ENCODE data around the gene ZSCAN20. TPM values are rescaled to one million over a fixed set of nuclear protein-coding genes. Genes with fewer than 3 reads are reported as not detected.

Gene ZSCAN20
- total RNA-seq = 5.9 and 10.5 TPM in 2 replicates

DNA sequence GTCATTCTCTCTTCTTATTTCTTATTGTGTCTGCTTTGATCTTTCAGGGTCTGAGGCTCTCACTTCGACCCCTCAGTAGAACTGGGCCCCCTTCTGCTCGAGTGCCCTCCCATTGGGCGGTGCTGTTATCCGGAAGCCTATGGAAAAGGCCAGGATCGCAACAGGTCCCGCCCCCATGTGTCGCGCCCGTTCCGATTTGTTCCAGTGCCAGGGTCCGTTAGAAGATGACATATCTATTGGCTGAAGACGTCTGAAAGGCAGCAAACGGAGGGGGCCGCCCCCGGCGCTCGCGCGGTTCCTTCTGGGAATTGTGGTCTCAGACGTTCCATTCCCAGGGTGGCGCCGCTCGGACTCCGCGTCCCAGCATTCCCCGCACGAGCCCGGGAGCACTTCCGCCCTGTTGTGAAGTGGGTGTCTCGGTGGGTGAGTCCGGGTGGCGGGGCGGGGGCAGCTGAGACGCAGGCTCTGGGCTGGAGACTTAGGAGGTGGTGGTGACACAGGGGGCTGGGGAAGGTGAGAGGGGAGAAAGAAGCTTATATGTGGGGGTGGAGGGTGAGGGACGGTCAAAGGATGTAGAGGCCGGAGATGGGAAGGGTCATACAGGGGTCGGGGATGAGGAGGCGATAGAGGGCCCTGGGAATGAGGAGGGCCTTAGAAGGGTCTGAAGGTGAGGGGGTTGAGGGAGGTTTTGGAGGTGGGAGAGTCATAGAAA is at the start of gene ZSCAN20:
Gene ZSCAN20, plus strand, starts transcription at position 377 of the 712 bp plus-strand sequence. CDS start 6,644 bp downstream, outside the sequence.
- peak; percentile 96 for DNase-seq (ENCODE audit: low read depth, low spot score)

DNA sequence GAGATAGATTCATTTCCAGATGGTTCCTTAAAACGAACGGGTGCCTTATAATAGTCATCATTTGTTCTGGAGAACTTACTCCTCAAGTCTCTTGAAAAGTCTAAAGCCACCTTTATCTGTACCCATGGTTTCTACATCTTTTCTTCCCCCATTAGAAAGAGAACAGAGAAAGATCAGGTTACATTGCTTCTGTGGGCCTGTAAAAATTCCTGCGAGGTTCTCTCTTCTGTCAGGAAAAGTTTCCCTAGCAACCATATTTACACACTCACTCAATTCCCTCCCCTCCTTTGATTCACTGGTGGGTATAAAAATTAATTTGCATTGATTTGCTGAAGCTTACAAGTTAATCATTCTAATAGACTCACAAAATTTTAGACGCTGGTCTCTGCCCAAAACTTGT is 48.2 kb upstream of the ZSCAN20 start:
- DNase-seq (ENCODE audit: low read depth, low spot score) = no peak

DNA sequence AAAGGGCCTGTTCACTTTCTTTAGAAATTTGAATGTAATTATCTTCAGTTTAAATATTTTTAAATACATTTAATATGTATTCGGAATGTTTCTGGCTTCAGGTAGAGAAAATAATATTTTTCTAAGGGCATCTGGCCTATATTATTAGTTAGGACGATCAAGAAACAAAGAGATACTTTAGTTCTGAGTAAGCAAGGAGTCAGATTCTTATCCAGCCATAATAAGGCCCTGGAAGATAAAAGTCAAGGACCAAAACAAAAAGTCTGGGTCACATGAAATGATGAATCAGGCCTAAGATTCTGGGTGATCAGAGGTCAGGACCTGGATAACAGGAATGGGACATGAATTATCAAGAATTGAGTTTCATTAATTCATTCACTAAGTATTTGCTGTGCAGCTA is 47.8 kb upstream of the ZSCAN20 start:
- DNase-seq (ENCODE audit: low read depth, low spot score) = no peak

DNA sequence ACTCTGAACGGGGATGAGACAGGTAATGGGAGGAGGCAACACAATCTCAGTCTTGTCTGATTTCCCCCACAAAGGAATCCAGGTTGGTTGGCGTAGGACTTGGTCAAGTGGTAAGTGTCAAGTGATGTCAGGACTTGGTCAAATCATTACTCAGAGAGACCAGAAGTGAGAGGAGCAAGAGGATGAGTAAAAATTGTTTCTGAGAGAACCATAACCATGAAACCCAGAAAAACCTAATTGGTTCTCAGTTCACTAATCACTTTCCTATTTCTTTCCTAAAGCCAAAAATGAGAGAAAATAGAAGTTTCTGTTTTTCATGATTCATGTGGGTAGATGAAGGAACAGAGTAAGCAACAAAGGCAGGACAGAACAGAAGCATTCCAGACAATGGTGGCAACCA is 46.5 kb upstream of the ZSCAN20 start:
- no peak for DNase-seq (ENCODE audit: low read depth, low spot score)

DNA sequence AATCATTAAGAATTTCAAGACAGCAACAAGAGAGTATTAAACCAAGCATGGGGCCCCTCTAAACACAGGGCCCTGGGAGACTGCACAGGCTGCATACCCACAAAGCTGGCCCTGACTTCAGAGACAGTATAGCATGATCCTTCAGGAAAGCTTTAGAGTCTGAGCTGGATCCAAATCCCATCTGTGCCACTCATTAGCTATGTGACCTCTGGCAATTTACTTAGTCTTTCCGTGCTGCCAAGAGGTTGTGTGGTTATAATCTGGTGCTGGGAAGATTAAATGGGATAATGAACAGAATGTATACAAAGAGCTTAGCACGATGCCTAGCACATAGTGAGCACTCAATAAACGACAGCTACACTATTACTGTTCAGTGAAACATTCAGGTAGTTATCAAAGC is 45.5 kb upstream of the ZSCAN20 start:
- DNase-seq (ENCODE audit: low read depth, low spot score) = no peak

DNA sequence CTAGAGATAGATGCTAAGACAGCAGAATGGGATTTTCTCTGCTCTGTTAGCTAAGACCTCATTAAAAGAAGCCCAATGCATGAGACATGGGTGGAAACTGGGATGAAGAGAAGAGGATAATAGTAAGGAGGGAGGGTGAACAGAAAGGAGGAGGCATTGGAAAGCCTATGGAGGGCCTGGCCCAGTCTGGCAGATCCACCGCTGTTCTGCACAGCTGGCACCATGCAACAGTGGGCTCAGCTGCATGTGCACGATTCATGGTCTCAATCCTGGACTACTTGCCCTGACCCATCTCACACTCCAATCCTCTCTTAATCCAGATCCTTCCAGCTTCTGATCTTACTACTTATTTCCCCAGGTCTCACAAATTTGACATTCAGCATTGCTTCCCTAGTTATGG is 43.8 kb upstream of the ZSCAN20 start:
- DNase-seq (ENCODE audit: low read depth, low spot score) = no peak

DNA sequence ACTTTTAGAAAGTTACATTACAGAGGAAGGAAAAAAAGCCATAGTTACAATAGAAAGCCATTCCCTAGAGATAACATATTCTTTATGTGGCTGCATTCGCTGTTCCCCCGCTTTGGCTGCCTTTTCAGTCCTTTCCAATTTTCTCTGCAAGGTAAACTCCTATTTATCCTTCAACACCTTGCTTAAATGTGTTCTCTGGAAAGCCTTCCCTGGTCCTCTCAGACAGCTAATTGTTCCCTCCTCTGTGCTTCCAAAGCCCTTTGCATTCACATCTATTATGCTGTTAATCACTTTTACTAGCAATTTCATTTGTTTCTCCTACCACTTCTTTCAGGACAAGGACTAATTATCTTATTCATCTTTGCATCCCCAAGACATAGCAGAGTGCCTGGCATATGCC is 43.1 kb upstream of the ZSCAN20 start:
- DNase-seq (ENCODE audit: low read depth, low spot score) = no peak

DNA sequence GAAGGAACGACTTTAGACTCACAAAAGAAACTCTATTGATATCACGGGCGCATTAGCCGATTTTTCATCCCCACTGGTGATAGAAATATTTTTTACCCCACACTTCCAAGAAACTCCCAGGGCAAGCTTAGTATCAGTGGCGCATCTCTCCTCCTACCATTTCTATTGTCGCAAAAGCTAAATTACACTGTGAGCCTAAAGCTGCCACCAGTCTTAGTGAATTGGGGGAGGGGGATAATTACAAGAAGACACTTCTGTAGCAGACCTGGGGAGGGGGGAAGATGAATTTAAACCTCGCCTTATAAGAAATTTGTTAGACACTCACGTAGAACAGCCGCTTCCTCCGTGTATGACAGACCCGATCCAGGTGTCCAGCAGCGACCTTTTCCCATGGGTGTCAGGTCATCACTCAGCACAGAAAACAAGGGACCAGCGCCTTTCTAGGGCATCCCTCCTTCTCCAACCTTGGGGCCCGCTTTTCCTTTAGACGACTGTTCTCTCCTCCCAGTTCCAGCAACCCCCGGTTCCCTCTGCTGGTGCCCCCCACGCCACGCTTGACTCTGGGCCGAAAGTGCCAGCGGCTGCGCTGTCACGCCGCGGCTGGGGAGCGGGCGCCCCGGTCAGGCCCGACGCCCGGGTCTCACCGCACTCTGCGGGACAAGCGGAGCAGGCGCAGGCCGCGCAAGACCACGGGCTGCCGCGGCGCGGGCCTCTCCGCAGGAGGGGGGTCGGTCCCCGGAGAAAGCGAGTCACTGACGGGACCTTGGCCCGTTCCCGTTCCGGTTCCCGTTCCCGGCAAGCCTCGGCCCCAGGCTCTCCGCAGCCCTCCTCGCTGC is 42.4 kb upstream of the ZSCAN20 start:
- no peak for DNase-seq (ENCODE audit: low read depth, low spot score)

DNA sequence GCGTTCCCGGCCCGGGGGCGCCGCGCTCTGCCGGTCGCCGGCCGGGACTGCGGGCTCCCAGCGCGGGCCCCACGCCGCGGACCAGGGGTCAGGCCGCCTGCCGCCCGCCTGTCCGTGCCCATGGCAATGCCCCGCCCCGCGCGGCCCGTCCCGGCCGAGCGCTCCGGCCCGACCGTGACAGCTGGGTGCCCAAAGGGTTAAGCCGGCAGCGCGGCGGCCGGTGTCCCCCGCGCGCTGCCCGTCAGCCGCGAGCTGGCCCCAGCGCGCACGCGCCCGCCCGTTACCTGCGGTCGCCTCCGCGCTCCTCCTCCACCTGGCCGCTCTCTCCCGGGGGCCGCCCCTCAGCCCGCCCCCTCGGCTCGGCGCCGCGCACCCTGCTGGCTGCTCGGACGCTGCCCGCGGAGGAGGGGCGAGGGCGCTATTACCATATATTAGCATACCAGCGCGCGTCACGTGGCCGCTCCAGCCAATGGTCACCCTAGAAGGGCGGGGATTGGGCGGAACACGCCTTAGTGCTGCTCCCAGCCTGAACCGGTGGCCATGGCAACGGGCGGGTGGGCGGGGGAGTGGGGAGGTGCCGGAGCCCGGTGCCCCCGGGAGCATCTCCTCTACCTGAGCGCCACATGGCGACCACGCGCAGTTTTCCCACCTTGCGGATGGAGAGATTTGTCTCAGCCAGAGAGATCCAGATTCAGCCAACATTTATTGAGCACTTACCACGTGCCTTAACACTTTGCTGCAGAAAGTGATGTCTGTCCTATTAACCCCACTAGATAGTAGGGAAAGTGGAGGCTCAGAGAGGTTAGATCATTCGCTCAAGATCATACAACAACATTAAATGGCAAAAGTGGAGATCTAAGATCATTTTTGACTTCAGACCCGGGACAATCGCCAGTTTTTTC is 41.5 kb upstream of the ZSCAN20 start, which contains the start of gene PHC2:
Gene PHC2, minus strand, starts transcription at position 404 of the 902 bp plus-strand sequence. CDS start 55,556 bp downstream, outside the sequence.
- DNase-seq (ENCODE audit: low read depth, low spot score) = peak; percentile 82

DNA sequence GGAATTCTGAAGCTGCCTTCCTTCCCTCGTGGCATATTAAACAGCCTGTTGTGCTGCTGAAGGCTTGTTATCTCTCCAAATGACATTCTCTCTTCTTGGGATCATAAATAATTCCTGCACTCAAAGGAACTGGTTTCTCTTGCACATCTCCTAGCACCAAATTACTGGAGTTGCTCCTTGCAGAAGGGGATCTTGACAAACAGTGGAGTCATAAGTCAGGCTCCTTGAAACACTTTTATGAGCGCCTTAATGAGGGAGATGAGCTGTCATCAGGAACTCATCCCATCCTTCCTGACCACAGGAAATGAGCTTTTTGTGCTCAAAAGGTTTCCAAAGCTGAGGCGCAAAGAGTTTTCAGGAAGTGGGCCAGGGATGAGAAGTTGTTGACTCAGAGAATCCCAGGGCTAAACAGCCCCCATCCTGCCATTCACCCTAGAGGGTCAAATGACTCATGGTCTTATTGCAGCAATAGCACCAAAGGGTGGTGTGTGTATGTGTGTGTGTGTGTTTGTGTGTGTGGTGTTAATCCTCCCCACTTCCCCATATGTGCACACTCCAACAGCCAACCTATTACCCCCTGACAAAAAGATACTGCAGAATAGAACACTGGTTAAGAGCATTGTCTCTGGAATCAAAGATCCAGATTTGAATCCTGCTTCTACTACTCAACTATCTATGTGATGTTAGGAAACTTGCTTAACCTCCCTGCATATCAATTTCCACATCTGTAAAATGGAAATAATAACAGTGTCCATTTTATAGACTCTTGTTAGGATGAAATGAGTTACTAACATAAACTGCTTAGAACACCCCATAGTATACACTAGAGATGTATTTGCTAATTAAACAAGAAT is 38.7 kb upstream of the ZSCAN20 start:
- peak; percentile 73 for DNase-seq (ENCODE audit: low read depth, low spot score)

DNA sequence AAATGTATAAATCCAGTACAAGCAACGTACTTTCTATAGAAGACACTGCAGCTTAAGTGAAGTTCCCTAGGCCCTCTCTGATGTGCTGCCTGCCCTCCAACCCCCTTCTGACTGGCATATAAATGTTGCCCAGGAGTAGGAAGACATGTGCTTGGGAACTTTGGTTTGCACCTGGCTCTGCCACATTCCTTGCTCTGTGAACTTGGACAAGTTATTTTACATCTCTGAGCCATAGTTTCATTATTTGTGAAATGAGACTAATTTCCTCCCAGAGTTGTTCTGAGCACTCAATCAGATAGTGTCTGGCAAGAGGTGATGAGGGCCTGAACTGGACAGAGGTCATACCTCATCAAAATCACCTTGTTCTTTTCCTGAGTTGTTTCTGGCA is 38.1 kb upstream of the ZSCAN20 start:
- DNase-seq (ENCODE audit: low read depth, low spot score) = no peak

DNA sequence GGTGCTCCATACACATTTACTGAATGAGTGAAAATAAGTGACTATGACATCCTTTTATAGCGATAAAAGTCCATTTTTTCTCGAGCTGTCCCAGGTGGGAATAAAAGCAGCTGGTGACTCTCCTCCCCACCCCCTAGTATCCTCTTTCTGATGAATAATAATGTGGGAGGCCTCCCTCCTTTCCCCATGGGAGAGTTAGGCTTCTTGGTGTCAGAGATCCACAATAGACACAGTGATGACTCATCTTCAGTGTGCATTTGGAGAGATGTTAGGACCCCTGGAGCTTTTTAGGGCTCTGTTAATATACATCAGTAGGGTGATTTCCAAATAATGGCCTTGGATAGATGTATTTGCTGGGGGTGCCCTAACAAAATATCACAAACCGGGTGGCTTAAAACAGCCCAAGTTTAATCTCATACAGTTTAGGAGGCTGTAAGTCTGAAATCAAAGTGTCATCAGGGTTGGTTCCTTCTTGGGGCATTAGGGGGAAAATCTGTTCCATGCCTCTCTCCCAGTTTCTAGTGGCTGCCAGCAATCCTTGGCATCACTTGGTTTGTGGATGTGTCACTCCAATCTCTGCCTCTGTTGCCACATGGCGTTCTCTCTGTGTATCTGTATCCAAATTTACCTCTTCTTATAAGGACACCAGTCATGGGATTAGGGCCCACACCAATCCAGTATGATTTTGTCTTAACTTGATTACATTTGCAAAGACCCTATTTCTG is 37.2 kb upstream of the ZSCAN20 start:
- no peak for DNase-seq (ENCODE audit: low read depth, low spot score)

DNA sequence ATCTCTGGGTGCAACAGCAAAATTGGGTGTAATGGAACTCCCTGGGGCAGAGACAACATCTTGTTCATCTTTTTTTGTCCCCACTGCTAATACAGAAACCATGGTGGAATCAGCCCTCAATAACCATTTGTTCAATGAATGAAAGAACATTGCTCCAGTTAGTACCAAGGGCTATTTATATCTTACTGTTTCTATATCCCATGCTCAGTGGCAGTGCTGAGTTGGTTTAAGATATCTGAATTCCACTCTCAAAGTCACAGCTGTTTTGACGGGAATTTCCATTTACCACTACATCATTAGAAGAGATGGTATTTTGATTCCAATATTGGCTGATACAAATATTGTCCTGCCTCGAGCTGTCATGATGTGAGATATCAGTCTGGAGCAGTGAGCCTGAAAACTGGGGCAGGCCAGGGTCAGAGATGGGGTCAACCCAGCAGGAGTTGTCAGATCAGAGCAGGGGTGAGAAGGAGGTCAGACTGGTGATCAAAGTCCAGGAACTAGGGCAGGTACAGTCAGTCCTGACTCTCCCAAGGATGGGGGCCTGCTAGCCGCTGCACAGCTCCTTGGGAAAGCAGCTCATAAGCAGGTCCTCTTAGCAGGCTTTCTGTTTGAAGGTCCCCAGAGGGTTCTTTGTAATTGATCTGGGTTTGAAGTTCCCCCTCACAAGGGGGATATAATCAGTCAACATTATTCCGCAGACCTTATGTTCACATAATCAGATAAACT is 35.7 kb upstream of the ZSCAN20 start:
- no peak for DNase-seq (ENCODE audit: low read depth, low spot score)

DNA sequence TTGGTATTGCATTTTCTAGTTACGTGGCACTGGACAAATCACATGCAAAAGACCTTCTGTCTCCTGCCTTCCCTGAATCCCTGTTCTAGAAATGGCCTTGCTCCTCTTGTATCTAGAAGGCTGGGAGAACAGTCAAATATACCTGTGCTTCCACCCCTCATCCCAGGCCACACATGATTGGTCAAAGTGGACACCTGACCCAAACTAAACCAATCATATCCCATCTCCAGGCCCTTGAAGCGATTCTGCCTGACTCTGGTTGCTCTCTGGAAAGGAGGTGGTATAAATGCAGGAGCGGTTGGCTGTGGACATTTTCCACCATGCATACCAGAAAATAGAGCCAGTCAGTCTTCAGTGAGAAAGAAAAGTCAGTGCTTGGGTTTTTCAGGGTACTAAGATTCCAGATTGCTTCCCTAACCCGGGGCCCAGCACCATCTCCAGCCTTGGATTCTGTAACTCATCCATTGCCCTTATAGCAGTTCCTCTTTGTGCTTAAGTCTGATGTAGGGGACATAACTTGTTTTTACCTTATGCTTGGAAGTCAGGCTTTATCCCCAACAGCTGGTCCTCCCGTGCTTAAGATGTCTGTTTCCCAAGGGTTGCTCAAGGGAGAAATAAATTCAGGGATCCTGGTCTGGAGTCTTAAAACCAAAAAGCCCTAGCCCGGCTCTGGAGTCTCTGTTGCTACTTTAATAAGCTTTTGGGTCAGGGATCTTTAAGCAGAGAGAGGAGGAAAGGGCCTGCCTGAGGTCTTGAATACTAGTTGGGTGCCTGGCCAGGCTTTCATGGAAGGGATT is 33.9 kb upstream of the ZSCAN20 start:
- DNase-seq (ENCODE audit: low read depth, low spot score) = no peak

DNA sequence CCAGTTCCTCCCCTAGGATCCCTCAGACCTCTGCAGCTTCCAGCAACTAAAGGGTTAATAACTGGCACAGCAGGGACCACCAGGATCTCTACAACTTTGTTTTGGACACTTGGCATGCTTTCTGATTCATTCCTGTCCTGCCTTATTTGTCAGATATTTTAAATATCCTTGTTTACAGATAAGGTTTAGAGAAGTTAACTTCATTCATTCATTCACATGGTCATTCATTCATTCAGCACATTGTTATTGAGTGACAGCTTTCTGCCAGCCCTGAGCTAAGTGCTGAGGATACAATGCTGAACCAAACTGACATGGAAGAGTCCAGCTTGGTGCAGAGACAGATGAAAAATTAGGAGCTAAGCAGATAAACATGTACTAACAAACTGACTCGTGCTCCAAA is 32.8 kb upstream of the ZSCAN20 start:
- no peak for DNase-seq (ENCODE audit: low read depth, low spot score)

DNA sequence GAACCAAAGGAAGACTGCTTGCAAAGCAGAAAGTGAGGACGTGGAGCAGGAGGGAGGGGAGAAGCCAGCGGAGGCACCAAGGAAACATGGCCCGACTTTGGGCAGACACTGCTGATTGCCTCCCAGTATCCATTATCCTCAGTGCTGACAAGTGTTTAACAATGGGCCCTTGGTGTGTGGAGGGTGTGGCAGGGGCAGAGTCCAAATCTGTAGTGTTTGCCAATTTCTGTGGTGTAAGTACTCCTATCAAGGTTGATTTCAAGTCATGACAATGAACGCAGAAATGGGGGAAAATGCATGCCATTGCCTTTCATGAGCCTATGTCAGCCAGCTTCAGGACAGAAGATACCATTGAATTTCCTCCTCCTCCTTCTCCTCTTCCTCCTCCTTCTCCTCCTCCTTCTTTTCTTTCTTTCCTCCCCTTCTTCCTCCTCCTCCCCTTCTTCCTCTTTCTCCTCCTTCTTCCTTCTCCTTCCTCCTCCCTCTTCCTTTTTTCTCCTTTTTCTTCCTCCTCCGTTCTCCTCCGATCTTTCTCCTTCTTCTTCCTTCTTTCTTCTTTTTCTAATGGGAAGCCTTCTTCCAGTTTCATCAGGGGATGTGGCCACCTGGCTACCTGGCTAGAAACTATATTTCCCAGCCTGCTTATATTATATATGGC is 31.2 kb upstream of the ZSCAN20 start:
- DNase-seq (ENCODE audit: low read depth, low spot score) = no peak

DNA sequence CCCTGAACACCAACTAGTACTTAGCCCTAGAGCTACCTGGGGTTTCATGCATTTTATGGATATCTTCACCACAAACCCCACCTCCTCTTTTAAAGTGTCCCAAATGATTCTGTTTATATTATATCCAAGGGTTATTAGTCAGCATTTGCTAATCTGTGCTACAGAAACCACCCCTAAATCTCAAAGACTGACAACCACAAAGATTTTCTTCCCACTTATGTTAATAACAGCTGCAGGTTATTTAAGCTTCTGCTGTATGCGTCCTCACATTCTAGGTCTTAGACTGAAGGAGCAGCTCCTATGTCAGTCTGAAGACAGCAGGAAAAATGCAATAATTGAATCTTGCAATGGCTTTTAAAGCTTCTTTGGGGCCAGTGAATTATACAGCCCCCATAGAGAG is 30.3 kb upstream of the ZSCAN20 start:
- no peak for DNase-seq (ENCODE audit: low read depth, low spot score)

Data from pulmonary artery endothelial cell (primary cell).